CD1c-positive myeloid dendritic cell (primary cell): ENCODE data around the gene ECEL1.

Experiments
- DNase-seq: peaks from one replicate; pipeline ENCODE4 v3.0.0-alpha.2; 2016; ENCODE audit errors: extremely low spot score

ECEL1 gene

DNA sequence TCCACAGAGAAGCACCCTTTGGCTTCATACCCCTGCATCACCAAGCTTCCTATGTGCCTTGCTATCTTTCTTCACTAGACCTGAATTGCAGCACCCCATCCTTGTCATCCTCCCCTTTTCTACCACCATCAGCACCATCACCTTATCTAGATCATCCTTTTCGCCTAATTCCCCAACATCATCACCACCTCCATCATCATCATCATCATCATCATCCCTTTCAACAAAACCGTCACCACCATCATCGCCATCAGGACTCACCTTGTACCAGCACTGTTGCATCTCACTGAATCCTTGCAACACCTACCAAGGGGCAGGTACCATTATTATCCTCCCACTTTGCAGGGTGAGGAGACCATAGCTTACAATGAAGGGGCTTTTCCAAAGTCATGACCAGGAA is 10.8 kb upstream of the ECEL1 start:
- DNase-seq = no peak

DNA sequence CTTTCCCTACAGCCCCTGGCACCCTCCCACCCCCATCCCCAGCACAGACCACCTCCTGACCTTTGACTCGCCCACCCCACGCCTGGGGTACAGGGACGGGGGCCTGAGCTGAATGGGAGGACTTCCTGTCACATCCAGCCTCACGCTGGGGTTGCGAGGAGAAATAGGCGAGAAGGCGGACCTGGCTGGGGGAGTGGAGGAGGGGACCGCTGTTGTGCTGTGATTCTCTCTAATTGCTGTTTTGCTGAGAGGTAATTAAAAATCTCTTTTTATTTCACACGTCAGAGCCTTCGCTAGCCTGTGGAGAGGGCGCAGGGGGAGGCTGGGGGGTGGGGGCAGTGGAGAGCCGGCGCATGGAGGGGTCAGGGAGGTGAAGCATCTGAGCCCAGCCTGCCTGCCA is 9.7 kb upstream of the ECEL1 start:
- DNase-seq = no peak

DNA sequence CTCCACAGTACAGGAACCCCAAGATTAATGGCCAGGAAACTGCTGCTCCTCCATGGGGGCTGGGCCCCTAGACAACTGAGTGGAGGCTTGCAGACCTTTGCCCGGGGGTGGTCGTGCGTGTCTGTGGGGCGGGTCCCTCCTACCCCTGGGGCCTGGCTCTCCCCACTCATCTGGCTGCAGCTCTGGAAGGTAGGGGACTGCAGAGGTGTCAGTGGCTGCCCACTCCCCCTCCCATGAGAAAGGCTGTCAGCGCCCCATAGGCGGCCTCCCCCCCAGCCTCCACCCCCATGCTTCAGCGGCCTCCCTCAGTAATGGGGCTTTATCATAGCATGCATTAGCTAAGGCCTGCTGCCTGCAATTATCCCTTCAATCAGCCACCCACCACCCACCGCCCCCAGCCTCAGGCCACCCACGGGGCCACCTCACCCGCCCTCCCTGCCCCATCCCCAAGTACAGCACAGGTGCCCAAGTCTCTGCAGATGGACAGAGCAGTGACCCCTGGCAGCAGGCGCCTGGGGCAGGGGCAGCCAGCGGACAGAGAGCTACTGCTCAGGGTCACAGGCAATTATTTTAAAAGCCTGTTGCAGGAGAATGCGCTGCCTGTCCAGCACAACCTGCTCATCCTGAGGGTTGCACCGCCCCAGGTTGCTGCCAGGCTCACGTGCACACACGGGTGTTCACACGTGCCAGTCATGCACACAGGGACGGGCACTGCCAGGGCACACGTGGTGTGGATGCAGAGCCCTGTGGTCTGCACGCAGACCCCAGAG is 9.1 kb upstream of the ECEL1 start:
- no peak for DNase-seq

DNA sequence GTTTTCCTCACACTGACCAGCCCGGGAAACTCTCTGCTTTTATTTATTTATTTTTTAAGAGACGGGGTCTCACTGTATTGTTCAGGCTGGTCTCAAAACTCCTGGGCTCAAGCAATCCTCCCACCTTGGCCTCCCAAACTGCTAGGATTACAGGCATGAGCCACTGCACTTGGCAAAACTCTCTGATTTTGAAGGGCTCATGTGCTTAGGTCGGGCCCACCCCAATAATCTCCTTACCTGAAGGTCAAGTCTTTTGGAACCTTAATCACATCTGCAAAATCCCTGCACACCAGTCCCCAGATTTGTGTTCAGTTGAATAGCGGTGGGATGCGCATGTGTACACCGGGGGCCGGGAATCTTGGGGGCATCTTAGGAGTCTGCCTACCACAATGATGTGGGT is 7.7 kb upstream of the ECEL1 start:
- no peak for DNase-seq

DNA sequence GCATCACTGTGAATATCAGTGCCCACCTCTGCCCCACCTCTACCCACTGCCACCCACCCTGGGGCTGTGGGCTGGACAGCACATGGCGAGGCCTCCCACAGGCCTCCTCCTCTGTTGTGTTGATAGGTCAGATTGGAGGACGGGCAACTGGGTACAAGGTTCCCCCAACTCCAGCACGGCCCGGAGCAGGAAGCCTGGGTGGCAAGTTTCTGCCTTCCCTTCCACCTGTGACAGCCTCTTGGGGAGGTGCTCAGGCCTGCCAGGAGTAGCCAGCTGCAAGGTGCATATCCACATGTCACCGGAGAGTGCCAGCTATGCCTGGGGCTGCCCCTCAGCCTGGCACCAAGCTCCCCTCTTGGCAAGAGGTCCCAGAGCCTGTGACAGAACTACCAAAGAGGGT is 6.9 kb upstream of the ECEL1 start:
- no peak for DNase-seq

DNA sequence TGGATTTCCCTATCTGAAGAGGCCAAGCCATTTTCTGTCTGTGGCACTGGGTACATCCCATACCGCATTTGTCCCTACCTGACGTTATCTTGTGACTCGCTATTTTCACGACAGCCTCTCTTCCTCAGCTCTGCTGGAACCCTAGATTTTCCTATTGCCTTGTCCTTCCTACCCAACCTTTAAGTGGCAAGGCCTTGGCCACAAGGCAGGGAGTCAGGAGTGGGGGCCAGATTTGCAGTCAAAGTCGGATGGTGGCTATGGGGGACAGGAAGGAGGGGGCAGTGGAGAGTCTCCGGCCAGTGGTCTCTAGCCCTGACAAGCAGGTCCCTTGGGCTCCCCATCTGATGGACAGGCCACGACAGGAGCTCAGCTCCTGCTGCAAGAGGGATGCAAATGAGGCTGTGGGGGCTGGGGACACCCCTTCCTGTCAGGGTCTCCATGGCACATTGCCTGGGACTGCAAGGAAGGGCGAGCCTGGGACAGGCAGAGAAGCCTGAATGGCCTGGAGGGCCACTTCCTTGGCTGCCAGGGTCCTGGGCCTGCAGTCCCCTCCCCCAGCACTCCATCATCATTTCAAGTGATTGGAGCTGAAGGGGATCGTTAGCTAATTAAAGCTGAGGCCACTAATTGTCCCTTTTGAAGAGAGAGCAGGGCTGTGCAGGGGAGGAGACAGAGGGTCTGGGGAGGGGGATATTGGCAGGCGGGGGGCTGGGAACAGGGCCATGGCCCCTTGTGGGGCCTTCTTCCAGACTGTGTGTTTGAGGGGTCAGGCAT is 6.3 kb upstream of the ECEL1 start:
- no peak for DNase-seq

DNA sequence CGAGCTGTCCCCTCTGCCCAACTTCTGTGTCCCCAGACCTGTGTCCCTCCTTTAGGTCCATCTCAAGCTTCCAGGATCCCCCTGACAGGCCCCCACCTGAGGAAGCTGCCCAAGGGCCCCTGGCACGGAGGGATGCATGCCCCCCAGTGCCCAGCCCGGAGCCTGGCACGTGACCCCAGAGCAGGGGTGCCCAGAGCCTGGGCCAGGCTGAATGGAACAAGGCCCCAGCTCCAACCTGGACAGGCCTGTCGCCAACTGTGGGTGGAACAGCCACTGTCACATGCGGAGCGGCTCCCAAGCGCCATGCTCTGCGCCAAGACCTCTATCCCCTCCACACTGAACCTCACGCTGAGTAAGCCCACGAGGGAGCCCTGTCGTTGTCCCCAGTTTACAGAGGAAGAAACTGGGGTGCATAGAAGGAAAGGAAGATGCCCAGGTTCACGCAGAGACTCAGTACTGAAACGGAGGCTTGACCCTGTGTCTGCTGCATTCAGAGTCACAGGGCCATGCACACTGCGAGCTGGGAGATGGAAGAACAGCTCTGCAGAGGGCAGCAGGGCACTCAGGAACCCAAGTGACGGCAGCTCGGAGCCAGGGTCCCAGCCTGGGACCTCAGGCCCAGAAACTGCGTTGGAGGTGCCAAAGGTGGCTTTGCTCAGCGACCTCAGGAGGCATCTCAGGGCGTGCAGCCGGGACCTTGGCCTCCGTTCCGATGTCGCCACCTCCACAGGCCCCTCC is 5.5 kb upstream of the ECEL1 start:
- DNase-seq = no peak

DNA sequence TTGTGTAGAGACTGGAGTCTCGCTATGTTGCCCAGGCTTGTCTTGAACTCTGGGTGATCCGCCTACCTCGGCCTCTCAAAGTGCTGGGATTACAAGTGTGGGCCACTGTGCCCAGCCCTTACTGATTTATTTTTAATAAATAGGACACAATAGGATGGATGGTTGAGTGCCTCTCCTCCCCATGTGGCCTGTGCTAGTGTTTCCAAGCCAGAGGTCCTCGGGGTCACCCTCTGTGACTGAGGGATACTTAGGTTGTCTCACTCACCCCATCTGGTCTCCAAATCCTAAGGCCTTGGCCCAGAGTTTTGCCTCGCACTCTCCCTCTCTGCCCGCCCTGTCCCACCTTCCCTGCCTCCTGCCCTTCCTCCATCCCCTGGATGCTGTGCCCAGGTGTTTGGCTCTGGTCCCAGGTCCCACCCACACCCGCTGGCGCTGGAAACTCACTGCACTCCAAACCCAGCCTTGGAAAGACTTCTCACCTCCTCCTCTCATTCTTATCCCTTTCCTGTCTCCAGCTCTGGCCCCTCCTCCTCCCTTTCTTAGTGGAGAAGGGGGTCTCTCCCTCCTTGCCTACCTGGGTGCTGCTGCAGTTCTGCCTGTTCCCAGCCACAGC is 4.7 kb upstream of the ECEL1 start:
- DNase-seq = no peak

DNA sequence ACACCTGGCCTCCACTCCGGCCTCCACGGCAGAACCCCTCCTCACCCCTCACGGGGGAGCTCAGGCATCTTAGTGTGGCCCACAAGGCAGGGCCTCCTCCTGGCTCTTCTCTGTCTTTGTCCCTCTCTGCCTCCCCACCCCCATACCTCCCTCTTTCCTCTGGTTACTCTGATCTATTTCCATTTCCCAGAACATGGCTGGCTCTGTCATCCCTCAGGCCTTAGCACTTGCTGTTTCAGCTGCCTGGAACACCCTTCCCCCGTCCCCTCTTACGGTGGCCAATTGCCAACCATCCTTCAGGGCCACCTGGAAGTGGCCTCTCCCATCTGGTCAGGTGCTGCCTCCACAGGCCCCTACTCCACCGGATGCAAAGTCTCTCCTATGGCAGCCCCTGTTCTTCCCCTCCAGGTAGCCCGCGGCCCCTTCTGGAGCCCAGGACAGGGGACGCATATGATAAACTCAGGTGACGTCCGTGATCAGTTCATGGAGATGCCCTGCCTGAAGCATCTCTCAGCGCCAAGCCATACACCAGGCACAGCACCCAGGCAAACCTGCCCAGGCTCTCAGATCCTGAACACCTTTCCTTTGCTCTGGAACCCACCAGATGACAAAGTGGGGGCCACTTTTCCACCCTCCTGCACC is 3.6 kb upstream of the ECEL1 start:
- DNase-seq = no peak

DNA sequence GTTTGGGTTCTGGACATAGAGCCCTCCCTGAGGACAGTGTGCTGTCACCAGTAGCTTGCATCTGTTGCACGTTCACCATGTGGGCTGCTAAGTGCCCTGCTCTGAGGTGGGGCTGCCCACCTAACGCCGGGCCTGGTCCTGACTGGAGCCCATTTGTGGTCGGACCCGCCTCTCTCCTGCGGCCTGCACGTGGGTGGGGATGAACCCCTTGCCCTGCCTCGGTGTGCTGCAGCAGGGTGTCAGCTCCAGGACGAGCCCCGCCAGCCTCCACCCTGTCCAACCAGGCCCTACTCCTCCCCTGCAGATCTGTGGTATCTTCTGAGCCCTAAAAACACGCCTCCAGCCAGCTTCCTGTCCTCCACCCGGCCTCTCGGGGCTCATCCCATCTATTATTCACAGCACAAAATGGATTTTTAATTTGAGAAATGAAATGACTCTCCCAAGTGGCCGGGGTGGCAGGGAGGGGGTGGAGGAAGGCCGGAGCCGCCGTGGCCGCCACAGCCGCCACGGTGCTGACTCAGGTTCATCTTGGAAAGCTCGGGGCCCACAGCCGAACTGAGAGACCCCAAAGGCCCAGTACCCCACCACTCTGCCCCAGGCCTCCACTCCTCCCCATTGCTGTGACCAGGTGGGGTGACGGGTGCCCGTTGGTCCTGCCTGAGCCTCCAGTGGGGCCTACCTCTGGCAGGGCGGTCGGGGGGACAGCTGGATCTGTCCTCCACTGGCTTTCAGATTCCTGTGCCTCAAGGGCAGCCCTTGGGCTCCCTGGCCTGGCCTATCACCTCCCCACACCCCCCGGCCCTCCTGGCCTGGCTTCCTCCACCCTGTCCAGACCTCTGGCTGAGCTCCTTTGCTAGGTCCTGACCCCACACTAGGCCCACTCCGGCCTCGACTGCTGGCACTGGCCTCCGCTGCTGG is 2.8 kb upstream of the ECEL1 start:
- DNase-seq = no peak

DNA sequence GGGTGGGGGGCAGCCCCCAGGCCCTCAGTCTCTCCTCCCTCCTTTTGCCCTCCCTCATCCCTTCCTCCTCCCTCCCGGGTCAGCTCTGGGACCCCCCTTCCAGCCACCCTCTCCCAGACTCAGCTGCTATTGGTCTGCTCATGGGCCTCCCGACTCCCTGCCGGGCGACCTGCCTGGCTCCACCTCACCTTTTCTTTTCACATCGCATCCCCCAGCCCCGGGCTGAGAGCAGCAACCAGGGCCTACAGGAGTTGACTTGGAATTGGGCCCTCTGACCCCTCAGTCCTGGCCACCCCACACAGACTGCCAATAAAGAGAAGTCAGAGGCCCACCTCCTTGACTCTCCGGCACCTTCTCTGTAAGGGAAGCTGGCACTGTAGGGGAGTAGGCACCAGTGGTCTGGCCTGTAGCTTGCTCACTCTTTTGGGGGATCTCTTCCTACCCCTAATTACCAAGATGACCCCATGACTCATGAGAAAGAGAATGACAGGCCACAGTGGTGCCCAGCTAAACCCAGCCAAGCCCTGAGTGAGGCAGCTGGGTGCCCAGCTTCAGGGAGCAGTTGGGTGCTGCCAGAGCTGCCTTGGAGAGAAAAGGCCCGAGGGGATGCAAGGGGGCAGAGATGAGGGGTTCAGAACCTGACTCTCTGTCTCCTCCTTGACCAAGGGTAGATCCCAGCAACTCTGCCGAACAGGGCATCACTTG is 2.0 kb upstream of the ECEL1 start:
- DNase-seq = no peak

DNA sequence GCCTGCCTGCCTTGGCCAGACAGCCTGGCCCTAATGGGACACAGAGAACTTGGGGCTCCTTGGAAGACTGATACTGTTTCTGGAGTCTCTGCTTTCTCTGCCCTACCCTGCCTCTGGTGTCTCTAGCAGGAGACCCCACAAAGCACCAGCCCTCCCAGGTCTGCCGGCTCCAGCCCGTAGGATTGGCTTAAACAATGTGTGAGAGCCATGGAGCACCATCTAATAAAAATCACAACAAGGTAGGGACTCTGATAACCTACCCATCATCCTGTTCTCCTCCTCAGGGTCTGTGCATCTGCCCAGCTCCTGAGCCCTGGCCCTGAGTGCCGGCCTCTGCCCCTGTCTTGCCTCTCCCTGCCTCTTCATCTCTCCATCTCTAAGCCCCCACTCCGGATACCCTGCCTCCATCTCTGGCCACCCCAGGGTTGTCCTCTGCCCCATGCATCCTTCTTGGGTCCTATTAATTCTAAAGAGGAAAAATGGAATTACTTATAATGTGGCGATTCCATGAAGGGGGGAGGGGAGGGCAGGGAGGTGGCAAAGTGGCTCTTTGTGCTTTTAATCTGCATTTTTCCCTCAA is 1.2 kb upstream of the ECEL1 start:
- DNase-seq = no peak

DNA sequence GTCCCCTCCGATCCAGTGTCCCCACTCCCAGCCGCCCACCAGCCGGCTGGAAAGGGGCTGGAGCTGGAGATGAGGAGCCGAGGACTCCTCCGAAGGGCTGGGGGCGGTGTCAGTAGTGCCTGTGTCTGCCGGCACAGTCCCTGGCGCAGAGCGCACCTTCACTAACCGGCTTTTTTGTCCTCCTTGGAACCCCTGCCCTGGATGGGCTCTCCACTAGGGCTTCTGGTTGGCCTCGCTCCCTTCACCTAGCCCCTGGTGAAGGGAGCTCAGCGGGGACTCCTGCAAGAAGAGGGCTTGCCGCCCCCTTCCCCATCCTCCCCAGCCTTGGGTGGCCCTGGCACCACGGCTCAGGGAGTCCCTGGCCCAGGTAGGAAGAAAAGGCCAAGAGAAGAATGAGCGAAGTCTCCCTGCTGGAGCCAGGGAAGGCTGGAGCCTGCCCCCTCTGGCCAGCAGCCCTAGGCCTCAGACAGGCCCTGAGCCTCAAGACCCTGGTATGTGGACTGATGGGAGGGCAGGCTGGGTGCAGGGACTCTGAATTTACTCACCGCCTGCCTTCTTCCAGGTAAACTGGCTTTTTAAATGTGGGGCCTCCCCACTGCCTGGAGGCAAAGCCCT is 570 bp upstream of the ECEL1 start:
- no peak for DNase-seq

DNA sequence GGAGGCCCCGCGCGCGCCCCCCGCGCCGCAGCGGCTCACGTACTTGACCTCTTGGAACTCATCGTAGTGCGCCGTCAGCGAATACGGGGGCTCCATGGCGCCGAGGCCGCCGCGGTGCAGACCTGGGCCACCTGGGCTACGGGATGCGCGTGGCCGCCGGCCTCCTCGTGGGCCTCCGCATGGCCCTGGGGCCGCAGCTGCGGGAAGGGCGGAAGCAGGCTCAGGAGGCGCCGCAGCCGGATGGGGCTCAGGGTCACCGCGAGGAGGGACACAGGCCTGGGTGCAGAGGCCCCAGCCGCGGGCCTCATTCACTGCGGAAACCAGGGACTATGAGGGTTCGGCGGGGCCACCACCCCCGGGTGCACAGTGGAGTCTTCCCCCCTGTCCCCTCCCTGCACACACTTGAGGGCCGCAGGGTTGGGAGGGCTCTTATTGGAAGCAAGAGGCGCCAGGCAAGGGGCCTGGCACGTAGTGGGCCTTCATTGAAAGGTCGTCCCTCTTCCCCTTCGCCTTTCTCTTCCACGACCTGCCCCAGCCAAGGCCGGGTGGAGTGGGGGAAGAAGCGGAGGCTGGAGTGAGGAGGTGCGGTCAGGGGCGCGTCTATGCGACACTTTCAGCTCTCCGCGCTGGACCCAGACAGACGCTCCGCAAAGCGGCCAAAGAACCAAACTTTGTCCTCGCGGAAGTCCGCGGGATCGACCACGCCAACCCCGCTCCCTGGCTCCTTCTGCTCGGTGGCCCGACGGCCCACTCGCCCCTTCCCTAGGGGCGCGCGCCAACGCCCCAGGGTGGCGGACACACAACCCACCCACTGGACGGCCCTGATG is 863 bp downstream of the ECEL1 start:
- no peak for DNase-seq

DNA sequence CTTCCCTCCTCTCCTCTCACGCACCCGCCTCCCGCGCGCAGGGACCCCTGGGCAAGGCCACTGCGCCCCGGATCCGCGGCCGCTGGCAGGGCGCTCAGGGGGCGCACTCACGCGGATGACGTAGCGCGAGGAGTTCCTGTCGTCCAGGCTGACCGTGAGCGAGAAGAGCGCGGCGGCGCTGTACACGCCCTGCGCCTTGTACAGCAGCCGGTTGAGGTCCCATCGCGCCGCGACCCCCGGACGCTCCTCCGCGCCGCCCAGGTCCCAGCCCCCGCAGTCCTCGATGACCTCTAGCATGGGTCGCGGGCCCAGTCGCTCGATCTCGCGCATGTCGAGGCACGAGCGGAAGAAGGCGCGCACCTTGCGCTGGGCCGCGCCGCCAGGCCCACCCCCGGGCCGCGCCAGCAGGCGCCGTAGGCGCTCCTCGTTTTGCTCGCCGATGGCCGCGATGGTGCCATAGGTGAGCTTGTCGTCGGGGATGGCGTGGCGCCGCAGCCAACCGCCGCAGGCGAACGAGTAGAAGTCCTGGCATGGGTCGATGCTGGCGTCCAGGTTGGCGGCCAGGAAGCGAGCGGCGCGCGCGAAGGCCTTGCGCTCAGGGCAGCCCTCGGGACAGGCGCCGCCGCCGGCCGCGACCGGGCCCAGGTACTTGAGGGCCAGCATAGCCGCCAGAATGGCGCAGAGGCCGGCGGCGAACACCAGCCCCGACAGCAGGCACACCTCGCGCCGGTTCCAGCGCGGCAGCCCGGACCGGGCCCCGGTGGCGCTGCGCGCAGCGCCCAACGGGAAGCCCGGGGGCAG is 1.7 kb downstream of the ECEL1 start:
- no peak for DNase-seq

DNA sequence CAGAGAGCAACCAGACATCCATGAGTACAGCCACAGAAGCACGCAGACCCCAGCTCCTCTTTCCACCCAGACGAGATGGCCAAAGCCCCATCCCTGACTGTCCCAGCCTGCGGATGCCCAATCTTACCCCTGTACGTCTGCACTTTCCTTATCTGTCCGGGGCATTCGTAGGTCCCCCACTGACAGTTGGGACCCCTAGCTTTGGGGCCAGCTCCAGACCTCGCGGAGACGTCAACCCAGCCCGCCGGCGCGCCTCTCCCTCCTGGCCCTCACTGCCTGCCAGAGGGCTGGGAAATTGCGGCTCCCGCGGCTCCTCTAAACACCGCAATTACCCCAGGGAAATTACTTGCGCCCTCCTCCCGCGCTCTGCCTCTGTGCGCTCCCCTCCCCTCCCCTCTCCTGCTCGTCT is 2.3 kb downstream of the ECEL1 start:
- no peak for DNase-seq

DNA sequence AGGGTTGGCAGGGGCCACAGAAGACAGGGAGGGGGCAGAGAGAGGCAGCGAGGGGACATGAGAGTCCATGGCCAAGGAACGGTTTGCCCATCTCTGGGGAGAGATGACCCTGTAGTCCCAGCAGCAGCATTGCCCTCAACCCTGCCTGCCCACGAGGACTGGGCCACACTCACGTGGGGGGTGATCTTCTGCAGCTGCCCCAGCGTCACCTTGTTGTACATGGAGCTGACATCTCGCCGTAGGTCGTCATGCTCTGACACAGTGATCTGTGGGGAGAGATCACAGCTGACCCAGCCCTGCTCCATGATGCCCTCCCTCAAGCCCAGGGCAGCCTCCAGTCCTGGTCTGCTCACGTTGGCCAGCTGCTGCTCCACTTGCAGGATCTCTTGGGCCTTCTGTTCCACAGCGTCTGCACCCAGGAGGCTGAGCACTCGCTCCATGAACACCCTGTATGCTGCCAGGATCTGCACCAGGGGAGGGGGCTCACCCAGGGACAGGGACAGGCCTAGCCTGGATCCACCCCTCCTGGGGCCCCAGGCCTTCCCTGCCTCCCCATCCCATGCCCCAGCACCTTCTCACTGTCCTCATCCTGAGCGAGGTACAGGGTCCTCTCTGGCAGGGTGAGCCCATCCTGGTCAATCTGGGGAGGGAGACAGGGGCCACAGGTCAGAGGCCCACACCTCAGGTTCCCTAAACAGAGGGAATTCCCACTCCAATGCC is 2.8 kb downstream of the ECEL1 start:
- DNase-seq = no peak
